ENCODE measurements around the gene DAPK1. TPM values are rescaled to one million over a fixed set of nuclear protein-coding genes. Genes with fewer than 3 reads are reported as not detected.

The DAPK1 gene
- polyA plus RNA-seq, 1 of the 3 experiments (the other 2 are of a cell fraction), result 0.61 TPM

GRCh38 chr9:87686520-87687090 lies 188.9 kb downstream of the DAPK1 start:
- no peaks in the 10 kb centered on the region for H3K27me3 ChIP-seq (ENCODE audit: insufficient read depth)
- CTCF ChIA-PET, result interaction anchor here (0.6 to 3.1 kb wide), 4 partner anchors 13 to 126 kb away, joined by 3 to 44 read pairs (median 4); no protein-coding TSS in a partner anchor
- no peaks in the 10 kb centered on the region for H3K9me3 ChIP-seq
- POLR2A ChIA-PET, result no interaction called here
- H4K20me1 ChIP-seq (ENCODE audit: insufficient read depth), result no peaks in the 10 kb centered on the region
- no peak overlapping the region for H3K27ac ChIP-seq (ENCODE audit: low read depth in 2 of 2, low read length in 1 of 2)
- H3F3A ChIP-seq (replicated peaks; ENCODE audit: insufficient read depth), result no peaks in the 10 kb centered on the region
- TF ChIP-seq NFIC (IDR thresholded peaks at IDR 0.05; ENCODE audit: borderline replicate concordance) (no peak), RAD21 (IDR thresholded peaks at IDR 0.05; ENCODE audit: low read length) (no peak), RFX5 (IDR thresholded peaks at IDR 0.05; ENCODE audit: low read length) (no peak), MAX (IDR thresholded peaks at IDR 0.05; ENCODE audit: low read depth) (no peak), FOXJ3 (CRISPR knock-in tag; IDR thresholded peaks at IDR 0.05) (no peak), SMC3 (IDR thresholded peaks at IDR 0.05; ENCODE audit: low read depth, low read length) (no peak), EP300 (IDR thresholded peaks at IDR 0.05; ENCODE audit: borderline replicate concordance in 1 of 2, low read depth in 1 of 2, low read length in 1 of 2) (no peak), SIN3A (IDR thresholded peaks at IDR 0.05; ENCODE audit: borderline replicate concordance, low read depth, low read length) (no peak), FOXM1 (IDR thresholded peaks at IDR 0.05; ENCODE audit: low read depth) (no peak), RCOR1 (IDR thresholded peaks at IDR 0.05; ENCODE audit: low read length) (no peak), GATA2 (CRISPR knock-in tag; IDR thresholded peaks at IDR 0.05) (no peak), CHD2 (IDR thresholded peaks at IDR 0.05; ENCODE audit: low read length, partially characterized antibody) (no peak)
- no peak overlapping the region for H3K4me2 ChIP-seq
- H3K9me2 ChIP-seq, result no peaks in the 10 kb centered on the region
- no peak overlapping the region for H3K9ac ChIP-seq
- DNase-seq, result no peak
- H3K36me3 ChIP-seq (replicated peaks in 1 of 2; ENCODE audit: control insufficient read depth in 1 of 2, insufficient read depth in 2 of 2, low read length in 1 of 2), result no peaks in the 10 kb centered on the region
- H3K4me1 ChIP-seq (ENCODE audit: control insufficient read depth in 1 of 2, insufficient read depth in 2 of 2, low read depth in 1 of 2, low read length in 1 of 2), result no peaks in the 10 kb centered on the region
- H3K4me3 ChIP-seq (ENCODE audit: low read depth in 2 of 2, low read length in 1 of 2), result no peak overlapping the region
- no peak overlapping the region for H2AFZ ChIP-seq (ENCODE audit: low read depth)
- H3K79me2 ChIP-seq (ENCODE audit: insufficient read depth), result no peaks in the 10 kb centered on the region
- WGBS (ENCODE audit: low lambda C conversion rate), result 94% methylated on average over 12 of the region's 14 CpGs

GRCh38 chr9:87687207-87687606 lies 189.5 kb downstream of the DAPK1 start:
- ChIA-PET CTCF (interaction anchor here (0.6 to 1.7 kb wide), 4 partner anchors 12 to 125 kb away, joined by 3 to 5 read pairs (median 4); no protein-coding TSS in a partner anchor), POLR2A (no interaction called here)
- Histone ChIP-seq H3K9me3 (no peaks in the 10 kb centered on the region), H2AFZ (ENCODE audit: low read depth) (no peak overlapping the region), H3K27me3 (ENCODE audit: insufficient read depth) (no peaks in the 10 kb centered on the region), H3K9me2 (no peaks in the 10 kb centered on the region), H3F3A (replicated peaks; ENCODE audit: insufficient read depth) (no peaks in the 10 kb centered on the region), H3K4me3 (ENCODE audit: low read depth in 2 of 2, low read length in 1 of 2) (no peak overlapping the region), H3K4me2 (no peak overlapping the region), H3K4me1 (ENCODE audit: control insufficient read depth in 1 of 2, insufficient read depth in 2 of 2, low read depth in 1 of 2, low read length in 1 of 2) (no peaks in the 10 kb centered on the region), H3K79me2 (ENCODE audit: insufficient read depth) (no peaks in the 10 kb centered on the region), H3K36me3 (replicated peaks in 1 of 2; ENCODE audit: control insufficient read depth in 1 of 2, insufficient read depth in 2 of 2, low read length in 1 of 2) (no peaks in the 10 kb centered on the region), H3K27ac (ENCODE audit: low read depth in 2 of 2, low read length in 1 of 2) (no peak overlapping the region), H4K20me1 (ENCODE audit: insufficient read depth) (no peaks in the 10 kb centered on the region), H3K9ac (no peak overlapping the region)
- TF ChIP-seq MEF2A (IDR thresholded peaks at IDR 0.05; ENCODE audit: borderline replicate concordance, low read depth) (no peak), IRF3 (IDR thresholded peaks at IDR 0.05; ENCODE audit: low read depth, low read length) (no peak), TCF12 (IDR thresholded peaks at IDR 0.05) (no peak), RAD21 (IDR thresholded peaks at IDR 0.05; ENCODE audit: low read length) (no peak), SMC3 (IDR thresholded peaks at IDR 0.05; ENCODE audit: low read depth, low read length) (no peak), MXI1 (IDR thresholded peaks at IDR 0.05; ENCODE audit: low read depth, low read length) (no peak), RXRA (IDR thresholded peaks at IDR 0.05; ENCODE audit: borderline replicate concordance, low read depth) (no peak), JUND (IDR thresholded peaks at IDR 0.05) (no peak), REST (IDR thresholded peaks at IDR 0.05; ENCODE audit: low read depth, low read length) (no peak), GATA2 (CRISPR knock-in tag; IDR thresholded peaks at IDR 0.05) (no peak)
- 62% methylated on average over 4 of the region's 4 CpGs for WGBS (ENCODE audit: low lambda C conversion rate)
- DNase-seq, result no peak

Data from SK-N-SH (cell line).